Small intestine (tissue), 7 donors: ENCODE results near the gene PITX1. TPM values are rescaled to one million over a fixed set of nuclear protein-coding genes. Genes with fewer than 3 reads are reported as not detected.

Experiments used
- DNase-seq, 2 donors: peaks; one replicate each; pipeline versions ENCODE4 v3.0.0 to v3.0.0-alpha.2; 2013
- FAIRE-seq: peaks from 2 replicates; lab custom pipeline; 2012; peaks lifted over from hg19 to GRCh38; lab: Jason Lieb, UNC
- H3K27ac ChIP-seq, 3 donors: one replicate each; pipeline ENCODE4 v1.5.1; 2013; ENCODE audit warnings: low read length in 2 of 3, mild to moderate bottlenecking in 2 of 3, control low read depth in 1 of 3, inconsistent platforms in 1 of 3, low read depth in 1 of 3, moderate library complexity in 1 of 3
- H3K27me3 ChIP-seq, 3 donors: one replicate each; pipeline ENCODE4 v1.6.1; 2013; ENCODE audit warnings: low read length in 3 of 3, inconsistent platforms in 1 of 3; ENCODE audit not compliant: control insufficient read depth in 3 of 3, insufficient read depth in 3 of 3
- H3K36me3 ChIP-seq, 3 donors: one replicate each; pipeline ENCODE4 v1.6.1; 2013; ENCODE audit warnings: low read length in 3 of 3, inconsistent platforms in 1 of 3, low read depth in 1 of 3, mild to moderate bottlenecking in 1 of 3, moderate library complexity in 1 of 3; ENCODE audit not compliant: control insufficient read depth in 3 of 3, insufficient read depth in 2 of 3
- H3K4me1 ChIP-seq, 3 donors: one replicate each; pipeline ENCODE4 v1.6.1; 2013; ENCODE audit warnings: low read length in 2 of 3, inconsistent platforms in 1 of 3, low read depth in 1 of 3, mild to moderate bottlenecking in 1 of 3, moderate library complexity in 1 of 3; ENCODE audit not compliant: control insufficient read depth in 3 of 3, insufficient read depth in 2 of 3
- H3K4me3 ChIP-seq, 3 donors: one replicate each; pipeline ENCODE4 v1.5.1; 2013; ENCODE audit warnings: low read length in 3 of 3, control low read depth in 1 of 3, inconsistent platforms in 1 of 3, low read depth in 1 of 3, mild to moderate bottlenecking in 1 of 3, moderate library complexity in 1 of 3
- H3K9me3 ChIP-seq, 2 donors: one replicate each; pipeline ENCODE4 v1.6.1; 2013; ENCODE audit warnings: low read depth in 1 of 2, low read length in 1 of 2; ENCODE audit not compliant: control insufficient read depth in 2 of 2, insufficient read depth in 1 of 2
- WGBS, 3 donors: extraction: QIAGEN DNeasy Blood & Tissue Kit; methylation state at CpG; one replicate each; pipeline ENCODE4 v1.1.7; 2013; 5-methylcytosine and 5-hydroxymethylcytosine counted together
- polyA plus RNA-seq, 4 donors: library from polyadenylated mRNA; stranded (reverse) in 3 of 4; unstranded in 1 of 4; fragments of 200-250 nt in 3 of 4; fragments of 120-200 nt in 1 of 4; gene quantifications; one replicate each; pipeline versions ENCODE4 v1.2.1 to v1.2.3, GENCODE V29; 2013
- donor health status: healthy with polysubstance abuse.
- donor health status: control.
- donor health status: control.
- donor health status: Bipolar disorder and iron deficiency.
- donor health status: healthy.

The PITX1 gene
- polyA plus RNA-seq, 4 donors = 3.4 to 30.0 (median 8.8) TPM

DNA sequence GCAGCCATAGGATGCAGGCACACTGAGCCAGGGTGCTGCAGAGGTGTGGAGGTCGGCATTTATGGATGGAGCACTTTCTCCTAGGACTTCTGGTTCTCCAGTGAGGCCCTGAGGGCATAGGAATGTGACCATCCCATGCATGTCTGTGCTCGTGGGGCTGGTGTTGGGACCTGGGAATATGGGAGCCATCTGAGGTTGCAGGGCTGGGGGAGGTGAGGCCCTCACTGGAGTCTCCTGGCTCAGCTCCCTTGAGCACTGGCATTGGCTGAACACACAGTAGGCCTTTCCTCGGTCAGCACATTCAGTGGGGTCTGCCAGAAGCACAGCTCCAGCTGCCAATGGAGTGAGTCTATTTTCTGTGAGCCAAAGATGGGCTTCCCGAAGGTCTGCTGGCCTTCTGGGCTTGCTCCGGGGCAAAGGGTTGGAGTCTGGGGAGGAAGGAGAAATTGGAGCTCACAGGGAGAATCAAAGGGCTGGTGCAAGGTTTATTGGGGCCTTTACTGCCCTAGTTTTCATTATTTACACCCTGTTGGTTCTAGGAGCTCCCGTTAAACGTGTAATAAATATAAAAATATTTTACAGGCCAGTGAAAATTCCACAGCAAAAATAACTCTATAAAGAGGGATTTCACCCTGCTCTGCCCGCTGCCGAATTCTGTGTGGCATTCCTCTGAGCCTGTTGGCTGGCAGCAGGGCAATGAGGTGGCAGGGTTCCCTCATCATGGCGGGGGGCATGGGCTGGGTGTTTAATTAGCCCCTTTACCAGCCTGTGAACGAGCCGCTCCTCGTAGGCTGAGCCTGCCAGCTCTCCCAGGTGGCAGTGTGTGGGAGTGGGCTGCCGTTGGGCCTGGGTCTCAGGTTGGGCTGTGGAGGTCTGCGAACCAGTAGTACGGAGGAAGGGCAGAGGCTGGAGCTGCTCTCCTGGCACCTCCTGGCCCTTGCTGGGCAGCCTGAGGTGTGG is 31.6 kb upstream of the PITX1 start:
- H3K36me3 ChIP-seq = no peaks in the 10 kb centered on the region
- peaks cover 0 to 3% (median 0%) of the 10 kb centered on the region in 3 donors for H3K27me3 ChIP-seq
- no peaks in the 10 kb centered on the region for H3K9me3 ChIP-seq
- DNase-seq = no peak
- no peaks in the 10 kb centered on the region for H3K4me1 ChIP-seq
- FAIRE-seq = no peak
- no peak overlapping the region for H3K4me3 ChIP-seq
- 83 to 86% (median 84%) methylated on average over 16 of the region's 16 CpGs for WGBS, 3 donors
- H3K27ac ChIP-seq = no peak overlapping the region

DNA sequence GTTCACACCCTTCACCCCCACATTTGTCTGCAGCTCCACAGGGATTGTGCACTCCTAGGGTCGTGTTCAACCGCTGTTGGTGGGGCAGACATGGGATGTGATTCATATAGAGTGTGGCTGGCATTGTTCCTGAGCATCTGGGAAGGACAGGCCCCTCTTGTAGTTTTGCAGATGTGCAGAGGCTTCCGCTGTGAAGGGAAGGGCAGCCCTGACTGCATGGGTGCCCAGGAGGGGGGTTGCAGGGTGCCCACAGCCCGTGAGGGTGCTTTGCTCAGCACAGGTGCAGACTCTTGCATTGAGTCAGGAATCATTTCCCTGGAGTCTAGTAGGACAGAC is 30.2 kb upstream of the PITX1 start:
- WGBS, 3 donors = 61 to 83% (median 69%) methylated on average over 4 of the region's 4 CpGs
- H3K4me1 ChIP-seq = no peaks in the 10 kb centered on the region
- H3K9me3 ChIP-seq = no peaks in the 10 kb centered on the region
- peaks cover 0 to 3% (median 0%) of the 10 kb centered on the region in 3 donors for H3K27me3 ChIP-seq
- no peaks in the 10 kb centered on the region for H3K36me3 ChIP-seq
- H3K27ac ChIP-seq = no peak overlapping the region
- FAIRE-seq (no peak), DNase-seq (no peak)
- no peak overlapping the region for H3K4me3 ChIP-seq

DNA sequence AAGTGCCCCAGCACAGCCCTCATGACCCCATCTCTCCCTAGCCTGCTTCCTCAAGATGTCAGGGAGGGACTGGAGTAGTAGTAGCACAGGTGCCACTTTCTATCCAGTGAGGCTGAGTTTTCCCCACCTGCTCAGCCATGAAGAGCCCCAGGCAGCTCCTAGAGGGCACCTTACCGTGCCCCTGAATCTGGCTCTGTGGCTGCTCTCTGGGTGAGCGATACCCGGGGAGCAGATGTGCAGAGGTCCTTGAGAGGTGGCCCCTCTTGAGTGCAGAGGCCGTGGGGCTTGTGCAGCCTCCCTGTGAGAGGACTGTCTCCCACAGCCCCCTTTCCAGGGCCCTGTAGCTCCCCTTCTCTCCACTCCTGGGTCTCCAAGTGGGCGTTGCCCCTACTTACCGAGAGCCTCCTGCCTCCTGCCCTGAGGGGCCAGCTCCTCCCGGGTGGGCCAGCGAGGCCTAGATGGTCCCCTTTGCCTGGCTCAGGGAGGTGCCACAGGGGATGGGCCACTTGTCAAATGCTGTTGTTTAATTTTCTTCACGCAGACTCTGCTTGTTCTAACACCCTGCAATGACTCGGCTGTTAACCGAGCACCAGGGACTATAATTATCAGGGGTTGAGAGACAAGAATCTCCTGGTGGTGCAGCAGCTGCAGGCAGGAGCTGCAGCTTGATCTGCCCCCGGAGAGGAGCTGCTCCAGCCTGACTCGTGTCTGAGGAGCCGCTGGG is 29.6 kb upstream of the PITX1 start:
- H3K27ac ChIP-seq = no peak overlapping the region
- no peak for FAIRE-seq
- H3K4me3 ChIP-seq = no peak overlapping the region
- no peaks in the 10 kb centered on the region for H3K4me1 ChIP-seq
- no peaks in the 10 kb centered on the region for H3K9me3 ChIP-seq
- H3K36me3 ChIP-seq = no peaks in the 10 kb centered on the region
- WGBS, 3 donors = 71 to 84% (median 77%) methylated on average over 14 of the region's 14 CpGs
- DNase-seq = no peak
- peaks cover 0 to 3% (median 0%) of the 10 kb centered on the region in 3 donors for H3K27me3 ChIP-seq

DNA sequence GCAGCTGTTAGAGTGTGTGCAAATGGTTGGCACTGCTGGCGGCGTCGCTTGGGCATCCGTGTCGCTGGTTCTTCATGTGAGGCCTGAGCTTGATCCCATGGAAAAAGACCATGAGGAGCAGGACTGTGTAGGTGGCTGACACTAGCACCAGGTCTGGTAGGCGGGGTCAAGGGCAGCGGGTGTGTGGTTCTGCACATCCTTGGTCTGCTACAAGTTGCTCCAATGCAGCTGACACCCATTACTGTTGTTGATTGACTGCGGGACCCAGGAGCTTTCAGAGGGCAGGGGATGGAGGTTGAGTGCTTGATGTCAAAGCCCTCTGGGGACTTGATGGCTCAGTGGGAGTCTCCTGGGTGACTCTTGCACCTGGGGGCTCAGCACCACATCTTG is 29.0 kb upstream of the PITX1 start:
- Histone ChIP-seq H3K9me3 (no peaks in the 10 kb centered on the region), H3K4me3 (no peak overlapping the region), H3K4me1 (no peaks in the 10 kb centered on the region), H3K27me3 (peaks cover 0 to 3% (median 0%) of the 10 kb centered on the region in 3 donors), H3K27ac (no peak overlapping the region), H3K36me3 (no peaks in the 10 kb centered on the region)
- no peak for DNase-seq
- no peak for FAIRE-seq
- WGBS, 3 donors = 86 to 95% (median 87%) methylated on average over 8 of the region's 8 CpGs

DNA sequence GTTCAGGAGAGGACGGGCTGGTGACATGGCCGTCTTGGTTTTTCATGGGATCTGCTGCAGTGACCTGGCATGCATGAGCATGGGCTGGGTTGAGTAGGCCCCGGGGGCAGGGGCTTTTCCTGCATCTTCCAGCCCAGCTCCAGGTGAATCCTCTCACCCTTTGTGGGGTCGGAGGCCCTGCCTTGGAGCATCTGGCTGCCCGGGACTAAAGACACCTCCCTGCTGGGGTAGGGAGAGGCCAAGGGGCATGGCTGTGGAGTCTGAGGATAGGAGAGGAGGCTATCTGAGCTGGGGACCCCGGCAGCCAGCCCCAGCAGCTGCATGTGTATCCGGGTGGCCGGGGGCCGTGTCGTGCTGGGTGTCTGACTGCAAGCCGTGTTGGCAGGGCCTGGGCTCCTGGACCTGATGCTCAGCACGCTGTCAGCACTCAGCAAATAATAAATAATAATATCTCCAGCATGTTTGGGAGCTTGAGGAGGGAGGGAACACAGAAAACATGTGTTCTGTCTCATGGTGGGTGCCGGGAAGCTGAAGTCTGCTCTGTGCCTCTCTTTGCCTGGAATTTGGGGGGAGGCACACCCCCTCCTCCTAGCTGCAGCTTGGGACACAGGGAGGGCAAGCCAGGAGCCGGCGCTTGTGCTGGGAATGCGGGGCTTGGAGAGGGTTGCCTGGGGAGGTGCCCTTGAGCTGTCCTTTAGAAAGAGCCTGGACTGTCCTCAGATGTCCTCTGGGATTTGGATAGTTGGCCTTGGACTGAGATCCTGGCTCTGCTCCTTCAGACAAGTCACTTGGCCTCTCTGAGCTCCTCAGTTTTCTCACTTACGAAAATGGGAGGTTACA is 28.4 kb upstream of the PITX1 start:
- Histone ChIP-seq H3K4me3 (no peak overlapping the region), H3K36me3 (no peaks in the 10 kb centered on the region), H3K4me1 (no peaks in the 10 kb centered on the region), H3K27me3 (peaks cover 0 to 3% (median 0%) of the 10 kb centered on the region in 3 donors), H3K27ac (no peak overlapping the region), H3K9me3 (no peaks in the 10 kb centered on the region)
- WGBS, 3 donors = 64 to 80% (median 74%) methylated on average over 17 of the region's 17 CpGs
- FAIRE-seq (no peak), DNase-seq (no peak)

DNA sequence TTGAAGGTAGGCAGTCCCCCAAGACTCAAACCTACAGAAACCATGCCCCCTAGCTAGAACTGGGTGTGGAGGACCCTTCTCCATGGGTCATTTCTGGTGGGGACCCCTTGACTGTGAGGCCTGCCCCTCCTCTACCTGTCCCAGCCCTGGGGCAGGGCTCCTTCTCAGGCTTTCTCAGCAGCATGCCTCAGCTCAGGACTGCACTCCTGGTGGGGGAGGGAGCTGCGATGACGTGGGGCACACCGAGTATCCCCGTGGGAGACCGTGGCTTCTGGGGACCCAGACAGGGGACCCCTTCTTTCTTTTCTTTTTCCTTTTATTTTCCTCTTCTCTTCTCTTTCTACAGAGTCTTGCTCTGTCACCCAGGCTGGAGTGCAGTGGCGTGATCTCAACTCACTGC is 27.0 kb upstream of the PITX1 start:
- DNase-seq (no peak), FAIRE-seq (no peak)
- Histone ChIP-seq H3K4me1 (no peaks in the 10 kb centered on the region), H3K27me3 (peaks cover 0 to 1% (median 0%) of the 10 kb centered on the region in 3 donors), H3K27ac (no peak overlapping the region), H3K9me3 (no peaks in the 10 kb centered on the region), H3K4me3 (no peak overlapping the region), H3K36me3 (no peaks in the 10 kb centered on the region)
- 89 to 94% (median 94%) methylated on average over 6 of the region's 6 CpGs for WGBS, 3 donors

DNA sequence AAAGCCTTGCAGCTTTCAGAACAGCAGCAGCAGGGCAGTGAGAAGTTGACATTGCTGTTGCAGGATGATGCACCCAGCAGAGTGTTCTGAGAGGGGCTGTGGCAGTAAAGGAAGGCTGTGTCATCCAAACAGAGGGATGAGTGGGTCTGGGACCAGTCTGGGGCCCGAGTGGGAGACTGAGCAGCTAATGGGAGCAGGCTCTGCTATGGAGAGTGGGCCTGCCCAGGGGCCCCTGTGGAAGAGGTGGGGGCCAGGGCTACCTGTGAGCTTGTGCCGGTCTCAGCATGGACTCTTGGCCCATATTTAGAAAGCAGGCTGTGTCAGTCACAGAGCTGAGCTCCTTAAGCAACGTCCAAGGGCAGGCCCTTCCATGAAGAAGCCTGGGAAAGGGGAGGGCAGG is 26.0 kb upstream of the PITX1 start:
- FAIRE-seq (no peak), DNase-seq (no peak)
- no peaks in the 10 kb centered on the region for H3K4me1 ChIP-seq
- no peaks in the 10 kb centered on the region for H3K27me3 ChIP-seq
- 66 to 77% (median 67%) methylated on average over 3 of the region's 3 CpGs for WGBS, 3 donors
- H3K36me3 ChIP-seq = no peaks in the 10 kb centered on the region
- no peaks in the 10 kb centered on the region for H3K9me3 ChIP-seq
- H3K4me3 ChIP-seq = no peak overlapping the region
- no peak overlapping the region for H3K27ac ChIP-seq
